K562 (cell line): ENCODE results near the gene EPB41L2. TPM values are rescaled to one million over a fixed set of nuclear protein-coding genes. Genes with fewer than 3 reads are reported as not detected.

Source experiments
- CEBPB ChIP-seq: fragments of 450-650 bp; IDR thresholded peaks from 2 replicates; pipeline ENCODE4 v1.6.1; 2016; ENCODE audit warnings: missing genetic modification characterization, missing compliant biosample characterization
- CEBPG ChIP-seq, 3 experiments: fragments of 200-800 bp in 1 of 3; sonication (Bioruptor generic) in 1 of 3; sonication (generic) in 1 of 3; formaldehyde crosslinking in 1 of 3; IDR thresholded peaks in 2 of 3; conservative IDR thresholded peaks in 1 of 3; 2 replicates each; pipeline versions ENCODE4 v1.6.1 to v1.8.0; 2016 to 2022; ENCODE audit warnings: missing compliant biosample characterization in 2 of 3, missing genetic modification characterization in 2 of 3, mild to moderate bottlenecking in 1 of 3, missing genetic modification reagents in 1 of 3
- ETV6 ChIP-seq, 3 experiments: fragments of 150-350 bp in 1 of 3; sonication (generic) in 1 of 3; formaldehyde crosslinking in 1 of 3; IDR thresholded peaks; 2 replicates each; pipeline versions ENCODE4 v1.6.1 to v1.8.0; 2014 to 2022; ENCODE audit warnings: borderline replicate concordance in 2 of 3, low read depth in 2 of 3, antibody characterized with exemption in 1 of 3, low read length in 1 of 3, mild to moderate bottlenecking in 1 of 3, missing genetic modification reagents in 1 of 3
- FOSL1 ChIP-seq: fragments of 200-800 bp; sonication (Bioruptor generic); conservative IDR thresholded peaks from 2 replicates; pipeline ENCODE4 v1.6.1; 2016; ENCODE audit warnings: missing genetic modification characterization, missing compliant biosample characterization
- GTF3C2 ChIP-seq: IDR thresholded peaks from 3 replicates; pipeline ENCODE4 v1.6.1; 2011; ENCODE audit warnings: borderline replicate concordance, mild to moderate bottlenecking, moderate library complexity; ENCODE audit not compliant: insufficient read length; ENCODE audit errors: extremely low read depth
- HDAC8 ChIP-seq: fragments of 450-650 bp; IDR thresholded peaks from 2 replicates; pipeline ENCODE4 v1.6.1; 2016; ENCODE audit warnings: mild to moderate bottlenecking, missing genetic modification characterization, moderate library complexity, missing compliant biosample characterization
- MAX ChIP-seq: sonication (generic); formaldehyde crosslinking; IDR thresholded peaks from 2 replicates; pipeline ENCODE4 v1.9.0; 2022; ENCODE audit warnings: mild to moderate bottlenecking, missing genetic modification reagents
- MEIS2 ChIP-seq: fragments of 450-650 bp; IDR thresholded peaks from 2 replicates; pipeline ENCODE4 v1.6.1; 2014; ENCODE audit warnings: mild to moderate bottlenecking; ENCODE audit not compliant: partially characterized antibody
- NCOA2 ChIP-seq, 2 experiments: fragments of 450-650 bp; IDR thresholded peaks; 2 replicates each; pipeline ENCODE4 v1.6.1; 2018; ENCODE audit warnings: mild to moderate bottlenecking in 2 of 2, moderate library complexity in 1 of 2; ENCODE audit not compliant: partially characterized antibody in 2 of 2
- NR0B1 ChIP-seq: fragments of 450-650 bp; IDR thresholded peaks from one replicate; pipeline ENCODE4 v1.6.1; 2018; ENCODE audit warnings: mild to moderate bottlenecking, moderate library complexity; ENCODE audit not compliant: partially characterized antibody
- PCBP1 ChIP-seq: fragments of 200-400 bp; formaldehyde crosslinking; IDR thresholded peaks from 2 replicates; pipeline ENCODE4 v1.6.1; 2018; ENCODE audit warnings: mild to moderate bottlenecking, low read depth, low read length; ENCODE audit not compliant: poor library complexity, severe bottlenecking
- SIN3B ChIP-seq: fragments of 450-650 bp; IDR thresholded peaks from 2 replicates; pipeline ENCODE4 v1.6.1; 2017; ENCODE audit warnings: low read depth, mild to moderate bottlenecking, moderate library complexity
- TBL1XR1 ChIP-seq, 2 experiments: IDR thresholded peaks; 2 replicates each; pipeline ENCODE4 v1.6.1; 2012; ENCODE audit warnings: improper control_type of control experiment in 2 of 2, low read length in 2 of 2, mild to moderate bottlenecking in 1 of 2
- TOE1 ChIP-seq, 2 experiments: fragments of 450-650 bp in 1 of 2; sonication (generic) in 1 of 2; formaldehyde crosslinking in 1 of 2; IDR thresholded peaks; 2 replicates each; pipeline versions ENCODE4 v1.7.1 to v1.8.0; 2016 to 2022; ENCODE audit warnings: borderline replicate concordance in 2 of 2, mild to moderate bottlenecking in 2 of 2, antibody characterized with exemption in 1 of 2, inconsistent platforms in 1 of 2, low read depth in 1 of 2, missing genetic modification reagents in 1 of 2, moderate library complexity in 1 of 2
- TRIM24 ChIP-seq, 2 experiments: fragments of 450-650 bp; IDR thresholded peaks; 2 replicates each; pipeline ENCODE4 v1.6.1; 2016
- ZFPM2 ChIP-seq: fragments of 250-450 bp; sonication (Bioruptor Pico); IDR thresholded peaks from 2 replicates; pipeline ENCODE4 v1.5.1; 2022; ENCODE audit warnings: mild to moderate bottlenecking
- ZHX1 ChIP-seq: fragments of 150-350 bp; conservative IDR thresholded peaks from 2 replicates; pipeline ENCODE4 v1.6.1; 2014; ENCODE audit warnings: low read length
- ZNF184 ChIP-seq: sonication (generic); formaldehyde crosslinking; IDR thresholded peaks from 2 replicates; pipeline ENCODE4 v1.5.0; 2020; ENCODE audit warnings: missing genetic modification reagents
- ZNF695 ChIP-seq: fragments of 450-650 bp; formaldehyde crosslinking; IDR thresholded peaks from 2 replicates; pipeline ENCODE4 v1.4.0; 2020; ENCODE audit warnings: mild to moderate bottlenecking, moderate library complexity
- polyA plus RNA-seq, 8 experiments: library from polyadenylated mRNA; depleted of rRNA in 4 of 8; stranded (reverse) in 5 of 8; unstranded in 3 of 8; fragments of >200 nt; fragmentation: Nextera tagmentation in 2 of 8; fragmentation: Illumina TruSeq in 1 of 8; extraction: Ambion mirVana in 2 of 8; extraction: Trizol in 1 of 8; gene quantifications; 2 replicates each; pipeline versions ENCODE4 v1.2.1 to v1.2.3, GENCODE V29; 2011 to 2014; ENCODE audit warnings: inconsistent platforms in 1 of 8, missing spikeins in 1 of 8
- total RNA-seq, 7 experiments: library from RNA; depleted of rRNA in 6 of 7; stranded (reverse); fragments of >200 nt in 6 of 7; fragmentation: Illumina TruSeq in 2 of 7; extraction: Trizol in 2 of 7; gene quantifications; 2 replicates each; pipeline versions ENCODE4 v1.2.1 to v1.2.3, GENCODE V29; 2011 to 2021; ENCODE audit warnings: low replicate concordance in 1 of 7

EPB41L2 gene
- total and polyA plus RNA-seq, 9 of the 15 experiments (the other 6 are each of a cell fraction or from before 2014, with no cell fraction given) = 5.1 to 53.6 (median 25.0) TPM

- TF ChIP-seq CEBPG (CRISPR knock-in tag; IDR thresholded peaks at IDR 0.05) (no peak), CEBPG (tag; conservative IDR thresholded peaks at IDR 0.05 in 1 of 2, IDR thresholded peaks at IDR 0.05 in 1 of 2) (0 out of 4 replicates have a peak, but pooled peaks of 1 of the 2 experiments have one; percentile 44), MEIS2 (peak; percentile 1), GTF3C2 (no peak), ETV6 (IDR thresholded peaks at IDR 0.05; ENCODE audit: borderline replicate concordance in 1 of 2, low read depth in 2 of 2, low read length in 1 of 2) (no peak), ETV6 (CRISPR knock-in tag; IDR thresholded peaks at IDR 0.05; ENCODE audit: borderline replicate concordance) (no peak), ZHX1 (no peak), CEBPB (tag) (peak; percentile 63), ZFPM2 (CRISPR knock-in tag) (no peak), ZNF184 (CRISPR knock-in tag) (no peak), ZNF695 (CRISPR knock-in tag) (no peak), TBL1XR1 (IDR thresholded peaks at IDR 0.05; ENCODE audit: low read length in 2 of 2) (no peak), HDAC8 (tag) (no peak), NCOA2 (IDR thresholded peaks at IDR 0.05; ENCODE audit: partially characterized antibody in 2 of 2) (no peak), SIN3B (no peak), FOSL1 (tag) (peak; percentile 83), TOE1 (IDR thresholded peaks at IDR 0.05; ENCODE audit: borderline replicate concordance) (no peak), TOE1 (CRISPR knock-in tag; IDR thresholded peaks at IDR 0.05; ENCODE audit: borderline replicate concordance, low read depth) (no peak), NR0B1 (no peak), TRIM24 (IDR thresholded peaks at IDR 0.05) (peak; percentile 67 to 73), PCBP1 (no peak), MAX (CRISPR knock-in tag) (no peak)
Measured at GRCh38 chr6:131107151-131107550, 44.1 kb upstream of the EPB41L2 start (continued).
